Adrenal gland (tissue), 5 donors: Measurements from ENCODE around the gene PLXNA4.

ENCODE experiments used
- POLR2A ChIP-seq, 2 donors: fragments of 450-650 bp; IDR thresholded peaks; one replicate each; pipeline ENCODE4 v1.6.1; 2017; ENCODE audit warnings: antibody characterized with exemption in 2 of 2, mild to moderate bottlenecking in 2 of 2, moderate library complexity in 1 of 2
- TF ChIP-seq, protein P1 (sequence below), 6 experiments: fragments of 450-650 bp in 4 of 6; fragments of 200-600 bp in 2 of 6; sonication (generic) in 1 of 6; IDR thresholded peaks; 1 replicate in 5 of 6; 2 replicates in 1 of 6; pipeline versions ENCODE4 v1.5.1 to v1.8.0; 2016 to 2021; ENCODE audit warnings: antibody characterized with exemption in 6 of 6, mild to moderate bottlenecking in 2 of 6, moderate library complexity in 1 of 6
- donor health status: DM: no; HTN: no; CAD: no.

GRCh38 chr7:132092106-132092505 lies 484.2 kb downstream of the PLXNA4 start:
- TF ChIP-seq POLR2A (IDR thresholded peaks at IDR 0.05): no peak
- TF ChIP-seq, protein P1, sequence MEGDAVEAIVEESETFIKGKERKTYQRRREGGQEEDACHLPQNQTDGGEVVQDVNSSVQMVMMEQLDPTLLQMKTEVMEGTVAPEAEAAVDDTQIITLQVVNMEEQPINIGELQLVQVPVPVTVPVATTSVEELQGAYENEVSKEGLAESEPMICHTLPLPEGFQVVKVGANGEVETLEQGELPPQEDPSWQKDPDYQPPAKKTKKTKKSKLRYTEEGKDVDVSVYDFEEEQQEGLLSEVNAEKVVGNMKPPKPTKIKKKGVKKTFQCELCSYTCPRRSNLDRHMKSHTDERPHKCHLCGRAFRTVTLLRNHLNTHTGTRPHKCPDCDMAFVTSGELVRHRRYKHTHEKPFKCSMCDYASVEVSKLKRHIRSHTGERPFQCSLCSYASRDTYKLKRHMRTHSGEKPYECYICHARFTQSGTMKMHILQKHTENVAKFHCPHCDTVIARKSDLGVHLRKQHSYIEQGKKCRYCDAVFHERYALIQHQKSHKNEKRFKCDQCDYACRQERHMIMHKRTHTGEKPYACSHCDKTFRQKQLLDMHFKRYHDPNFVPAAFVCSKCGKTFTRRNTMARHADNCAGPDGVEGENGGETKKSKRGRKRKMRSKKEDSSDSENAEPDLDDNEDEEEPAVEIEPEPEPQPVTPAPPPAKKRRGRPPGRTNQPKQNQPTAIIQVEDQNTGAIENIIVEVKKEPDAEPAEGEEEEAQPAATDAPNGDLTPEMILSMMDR (IDR thresholded peaks at IDR 0.05): no peak
